K562 (cell line): Measurements from ENCODE around the gene STK24. TPM values are rescaled to one million over a fixed set of nuclear protein-coding genes. Genes with fewer than 3 reads are reported as not detected.

Source experiments
- ADNP ChIP-seq: fragments of 200-800 bp; sonication (Bioruptor generic); IDR thresholded peaks from 2 replicates; pipeline ENCODE4 v1.6.1; 2016; ENCODE audit warnings: missing genetic modification characterization, missing compliant biosample characterization
- ARID1B ChIP-seq: fragments of 450-650 bp; IDR thresholded peaks from 2 replicates; pipeline ENCODE4 v1.6.1; 2016; ENCODE audit warnings: antibody characterized with exemption, mild to moderate bottlenecking, inconsistent platforms
- CBFA2T3 ChIP-seq: fragments of 450-650 bp; IDR thresholded peaks from 2 replicates; pipeline ENCODE4 v1.6.1; 2017
- CBX8 ChIP-seq: fragments of 200-600 bp; sonication (generic); IDR thresholded peaks from 2 replicates; pipeline ENCODE4 v1.6.1; 2012; ENCODE audit warnings: borderline replicate concordance, mixed run types, low read depth, mild to moderate bottlenecking, moderate library complexity, mixed read lengths, low read length, control low read depth, inconsistent platforms; ENCODE audit not compliant: poor library complexity, severe bottlenecking; ENCODE audit errors: extremely low read depth
- EP400 ChIP-seq: fragments of 450-650 bp; IDR thresholded peaks from 2 replicates; pipeline ENCODE4 v1.6.1; 2017; ENCODE audit warnings: antibody characterized with exemption, mild to moderate bottlenecking, moderate library complexity
- FOXJ2 ChIP-seq: fragments of 200-800 bp; sonication (Bioruptor generic); IDR thresholded peaks from 2 replicates; pipeline ENCODE4 v1.6.1; 2016; ENCODE audit warnings: missing genetic modification characterization, missing compliant biosample characterization
- FOXK1 ChIP-seq: sonication (generic); formaldehyde crosslinking; IDR thresholded peaks from 2 replicates; pipeline ENCODE4 v1.8.0; 2022; ENCODE audit warnings: missing genetic modification reagents, mild to moderate bottlenecking, borderline replicate concordance
- MYNN ChIP-seq, 2 experiments: sonication (generic); formaldehyde crosslinking in 1 of 2; IDR thresholded peaks; 2 replicates each; pipeline versions ENCODE4 v1.5.0 to v1.6.1; 2016 to 2020; ENCODE audit warnings: antibody characterized with exemption in 1 of 2, missing genetic modification reagents in 1 of 2
- SAFB2 ChIP-seq: fragments of 200-400 bp; formaldehyde crosslinking; IDR thresholded peaks from 2 replicates; pipeline ENCODE4 v1.6.1; 2018; ENCODE audit warnings: borderline replicate concordance, low read length, low read depth, moderate library complexity; ENCODE audit not compliant: severe bottlenecking
- SP1 ChIP-seq: sonication (generic); formaldehyde crosslinking; IDR thresholded peaks from 2 replicates; pipeline ENCODE4 v1.8.1; 2022; ENCODE audit warnings: mild to moderate bottlenecking, missing genetic modification reagents
- TCF3 ChIP-seq: sonication (generic); formaldehyde crosslinking; IDR thresholded peaks from 2 replicates; pipeline ENCODE4 v1.4.0; 2020; ENCODE audit warnings: mild to moderate bottlenecking, missing genetic modification reagents
- ZNF79 ChIP-seq: fragments of 250-450 bp; sonication (Bioruptor Pico); IDR thresholded peaks from 2 replicates; pipeline ENCODE4 v1.4.0; 2020; ENCODE audit warnings: low read depth, mild to moderate bottlenecking, moderate library complexity
- polyA plus RNA-seq, 8 experiments: library from polyadenylated mRNA; depleted of rRNA in 4 of 8; stranded (reverse) in 5 of 8; unstranded in 3 of 8; fragments of >200 nt; fragmentation: Nextera tagmentation in 2 of 8; fragmentation: Illumina TruSeq in 1 of 8; extraction: Ambion mirVana in 2 of 8; extraction: Trizol in 1 of 8; gene quantifications; 2 replicates each; pipeline versions ENCODE4 v1.2.1 to v1.2.3, GENCODE V29; 2011 to 2014; ENCODE audit warnings: inconsistent platforms in 1 of 8, missing spikeins in 1 of 8
- total RNA-seq, 7 experiments: library from RNA; depleted of rRNA in 6 of 7; stranded (reverse); fragments of >200 nt in 6 of 7; fragmentation: Illumina TruSeq in 2 of 7; extraction: Trizol in 2 of 7; gene quantifications; 2 replicates each; pipeline versions ENCODE4 v1.2.1 to v1.2.3, GENCODE V29; 2011 to 2021; ENCODE audit warnings: low replicate concordance in 1 of 7
- TF ChIP-seq, protein P1 (sequence below), 2 experiments: fragments of 450-650 bp; IDR thresholded peaks; 2 replicates each; pipeline ENCODE4 v1.6.1; 2018; ENCODE audit warnings: mild to moderate bottlenecking in 2 of 2, low read depth in 1 of 2; ENCODE audit not compliant: partially characterized antibody in 2 of 2
- TF ChIP-seq, protein P2 (sequence below): fragments of 450-650 bp; IDR thresholded peaks from 2 replicates; pipeline ENCODE4 v1.6.1; 2017; ENCODE audit warnings: antibody characterized with exemption, mild to moderate bottlenecking
- TF ChIP-seq, protein P3 (sequence below): sonication (generic); formaldehyde crosslinking; IDR thresholded peaks from 2 replicates; pipeline ENCODE4 v1.8.1; 2023; ENCODE audit warnings: mild to moderate bottlenecking, missing genetic modification reagents

STK24 gene
- total and polyA plus RNA-seq, 9 of the 15 experiments (the other 6 are each of a cell fraction or from before 2014, with no cell fraction given) = 3.8 to 78.4 (median 28.2) TPM

DNA sequence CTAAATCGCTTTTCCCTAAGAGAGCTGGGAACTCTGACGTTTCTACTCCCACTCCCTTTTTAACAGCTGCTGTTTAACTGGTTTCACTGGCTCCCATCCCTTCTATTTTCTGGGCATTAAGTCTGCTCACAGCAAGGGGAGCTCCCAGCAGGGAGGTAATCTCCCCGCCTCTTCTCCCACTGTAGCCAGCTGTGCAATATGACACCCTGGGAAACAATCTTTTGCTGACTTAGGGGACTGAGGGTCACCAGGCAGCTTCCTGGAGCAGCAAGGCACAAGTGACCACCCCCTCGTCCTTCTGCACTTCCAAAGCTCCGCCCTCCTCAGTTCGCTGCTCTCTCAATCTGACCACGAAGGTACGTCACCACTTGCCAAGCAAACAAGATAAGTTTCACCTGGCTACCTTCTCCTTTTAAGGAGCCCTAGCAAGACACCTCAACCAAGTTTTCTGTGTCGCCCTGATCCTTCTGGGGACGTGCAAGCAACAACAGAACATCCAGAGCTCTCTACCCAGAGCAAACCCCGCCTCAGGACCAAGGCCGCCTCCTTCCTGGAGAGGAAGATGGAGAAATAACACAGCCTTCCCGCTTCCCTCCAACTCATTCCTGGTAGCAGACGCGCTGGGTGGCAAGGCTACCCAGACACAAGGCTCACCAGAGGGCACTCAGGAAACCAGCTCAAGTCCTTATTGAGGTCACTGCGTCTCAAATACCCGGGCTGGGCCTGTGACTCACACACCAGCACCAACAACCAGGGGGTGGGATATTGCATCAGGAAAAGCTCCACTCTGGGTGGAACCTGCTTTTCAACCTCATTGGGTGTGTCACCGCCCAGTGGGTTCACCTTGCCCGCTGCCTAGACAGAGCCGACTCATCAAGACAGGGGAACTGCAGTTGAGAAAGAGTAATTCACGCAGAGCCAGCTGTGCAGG, 92.4 kb downstream of the STK24 start (continued):
- TF ChIP-seq FOXJ2 (tag) = no peak
- TF ChIP-seq ZNF79 (CRISPR knock-in tag) = no peak
- TF ChIP-seq, protein P1, sequence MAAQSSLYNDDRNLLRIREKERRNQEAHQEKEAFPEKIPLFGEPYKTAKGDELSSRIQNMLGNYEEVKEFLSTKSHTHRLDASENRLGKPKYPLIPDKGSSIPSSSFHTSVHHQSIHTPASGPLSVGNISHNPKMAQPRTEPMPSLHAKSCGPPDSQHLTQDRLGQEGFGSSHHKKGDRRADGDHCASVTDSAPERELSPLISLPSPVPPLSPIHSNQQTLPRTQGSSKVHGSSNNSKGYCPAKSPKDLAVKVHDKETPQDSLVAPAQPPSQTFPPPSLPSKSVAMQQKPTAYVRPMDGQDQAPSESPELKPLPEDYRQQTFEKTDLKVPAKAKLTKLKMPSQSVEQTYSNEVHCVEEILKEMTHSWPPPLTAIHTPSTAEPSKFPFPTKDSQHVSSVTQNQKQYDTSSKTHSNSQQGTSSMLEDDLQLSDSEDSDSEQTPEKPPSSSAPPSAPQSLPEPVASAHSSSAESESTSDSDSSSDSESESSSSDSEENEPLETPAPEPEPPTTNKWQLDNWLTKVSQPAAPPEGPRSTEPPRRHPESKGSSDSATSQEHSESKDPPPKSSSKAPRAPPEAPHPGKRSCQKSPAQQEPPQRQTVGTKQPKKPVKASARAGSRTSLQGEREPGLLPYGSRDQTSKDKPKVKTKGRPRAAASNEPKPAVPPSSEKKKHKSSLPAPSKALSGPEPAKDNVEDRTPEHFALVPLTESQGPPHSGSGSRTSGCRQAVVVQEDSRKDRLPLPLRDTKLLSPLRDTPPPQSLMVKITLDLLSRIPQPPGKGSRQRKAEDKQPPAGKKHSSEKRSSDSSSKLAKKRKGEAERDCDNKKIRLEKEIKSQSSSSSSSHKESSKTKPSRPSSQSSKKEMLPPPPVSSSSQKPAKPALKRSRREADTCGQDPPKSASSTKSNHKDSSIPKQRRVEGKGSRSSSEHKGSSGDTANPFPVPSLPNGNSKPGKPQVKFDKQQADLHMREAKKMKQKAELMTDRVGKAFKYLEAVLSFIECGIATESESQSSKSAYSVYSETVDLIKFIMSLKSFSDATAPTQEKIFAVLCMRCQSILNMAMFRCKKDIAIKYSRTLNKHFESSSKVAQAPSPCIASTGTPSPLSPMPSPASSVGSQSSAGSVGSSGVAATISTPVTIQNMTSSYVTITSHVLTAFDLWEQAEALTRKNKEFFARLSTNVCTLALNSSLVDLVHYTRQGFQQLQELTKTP (IDR thresholded peaks at IDR 0.05; ENCODE audit: low read depth in 1 of 2, partially characterized antibody in 2 of 2) = peak in 1 of 2 experiments; percentile 13
- TF ChIP-seq ARID1B = peak; percentile 46; the same call in 1 of the 2 replicates
- TF ChIP-seq FOXK1 (CRISPR knock-in tag) = no peak
- no peak for TF ChIP-seq SAFB2
- TF ChIP-seq CBFA2T3 = peak; percentile 25; the same call in 1 of the 2 replicates
- TF ChIP-seq, protein P2, sequence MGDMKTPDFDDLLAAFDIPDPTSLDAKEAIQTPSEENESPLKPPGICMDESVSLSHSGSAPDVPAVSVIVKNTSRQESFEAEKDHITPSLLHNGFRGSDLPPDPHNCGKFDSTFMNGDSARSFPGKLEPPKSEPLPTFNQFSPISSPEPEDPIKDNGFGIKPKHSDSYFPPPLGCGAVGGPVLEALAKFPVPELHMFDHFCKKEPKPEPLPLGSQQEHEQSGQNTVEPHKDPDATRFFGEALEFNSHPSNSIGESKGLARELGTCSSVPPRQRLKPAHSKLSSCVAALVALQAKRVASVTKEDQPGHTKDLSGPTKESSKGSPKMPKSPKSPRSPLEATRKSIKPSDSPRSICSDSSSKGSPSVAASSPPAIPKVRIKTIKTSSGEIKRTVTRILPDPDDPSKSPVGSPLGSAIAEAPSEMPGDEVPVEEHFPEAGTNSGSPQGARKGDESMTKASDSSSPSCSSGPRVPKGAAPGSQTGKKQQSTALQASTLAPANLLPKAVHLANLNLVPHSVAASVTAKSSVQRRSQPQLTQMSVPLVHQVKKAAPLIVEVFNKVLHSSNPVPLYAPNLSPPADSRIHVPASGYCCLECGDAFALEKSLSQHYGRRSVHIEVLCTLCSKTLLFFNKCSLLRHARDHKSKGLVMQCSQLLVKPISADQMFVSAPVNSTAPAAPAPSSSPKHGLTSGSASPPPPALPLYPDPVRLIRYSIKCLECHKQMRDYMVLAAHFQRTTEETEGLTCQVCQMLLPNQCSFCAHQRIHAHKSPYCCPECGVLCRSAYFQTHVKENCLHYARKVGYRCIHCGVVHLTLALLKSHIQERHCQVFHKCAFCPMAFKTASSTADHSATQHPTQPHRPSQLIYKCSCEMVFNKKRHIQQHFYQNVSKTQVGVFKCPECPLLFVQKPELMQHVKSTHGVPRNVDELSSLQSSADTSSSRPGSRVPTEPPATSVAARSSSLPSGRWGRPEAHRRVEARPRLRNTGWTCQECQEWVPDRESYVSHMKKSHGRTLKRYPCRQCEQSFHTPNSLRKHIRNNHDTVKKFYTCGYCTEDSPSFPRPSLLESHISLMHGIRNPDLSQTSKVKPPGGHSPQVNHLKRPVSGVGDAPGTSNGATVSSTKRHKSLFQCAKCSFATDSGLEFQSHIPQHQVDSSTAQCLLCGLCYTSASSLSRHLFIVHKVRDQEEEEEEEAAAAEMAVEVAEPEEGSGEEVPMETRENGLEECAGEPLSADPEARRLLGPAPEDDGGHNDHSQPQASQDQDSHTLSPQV = no peak
- TF ChIP-seq ADNP (tag) = no peak
- TF ChIP-seq, protein P3, sequence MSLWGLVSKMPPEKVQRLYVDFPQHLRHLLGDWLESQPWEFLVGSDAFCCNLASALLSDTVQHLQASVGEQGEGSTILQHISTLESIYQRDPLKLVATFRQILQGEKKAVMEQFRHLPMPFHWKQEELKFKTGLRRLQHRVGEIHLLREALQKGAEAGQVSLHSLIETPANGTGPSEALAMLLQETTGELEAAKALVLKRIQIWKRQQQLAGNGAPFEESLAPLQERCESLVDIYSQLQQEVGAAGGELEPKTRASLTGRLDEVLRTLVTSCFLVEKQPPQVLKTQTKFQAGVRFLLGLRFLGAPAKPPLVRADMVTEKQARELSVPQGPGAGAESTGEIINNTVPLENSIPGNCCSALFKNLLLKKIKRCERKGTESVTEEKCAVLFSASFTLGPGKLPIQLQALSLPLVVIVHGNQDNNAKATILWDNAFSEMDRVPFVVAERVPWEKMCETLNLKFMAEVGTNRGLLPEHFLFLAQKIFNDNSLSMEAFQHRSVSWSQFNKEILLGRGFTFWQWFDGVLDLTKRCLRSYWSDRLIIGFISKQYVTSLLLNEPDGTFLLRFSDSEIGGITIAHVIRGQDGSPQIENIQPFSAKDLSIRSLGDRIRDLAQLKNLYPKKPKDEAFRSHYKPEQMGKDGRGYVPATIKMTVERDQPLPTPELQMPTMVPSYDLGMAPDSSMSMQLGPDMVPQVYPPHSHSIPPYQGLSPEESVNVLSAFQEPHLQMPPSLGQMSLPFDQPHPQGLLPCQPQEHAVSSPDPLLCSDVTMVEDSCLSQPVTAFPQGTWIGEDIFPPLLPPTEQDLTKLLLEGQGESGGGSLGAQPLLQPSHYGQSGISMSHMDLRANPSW (CRISPR knock-in tag) = no peak
- peak; percentile 56 for TF ChIP-seq EP400
- TF ChIP-seq TCF3 (CRISPR knock-in tag) = 0 out of 2 replicates have a peak, but pooled peaks have one; percentile 14
- no peak for TF ChIP-seq MYNN (IDR thresholded peaks at IDR 0.05)
- no peak for TF ChIP-seq MYNN (CRISPR knock-in tag; IDR thresholded peaks at IDR 0.05)
- TF ChIP-seq SP1 (CRISPR knock-in tag) = no peak
- TF ChIP-seq CBX8 = no peak
